ENCODE measurements around the gene DMD.
"Not testable (repeated sequence)": the region's sequence is repeated elsewhere in the genome, so short reads cannot be mapped to it uniquely, and the experiment has no call there.

DMD gene

GRCh38 chrX:32045149-32045548, 1166.2 kb downstream of the DMD start:
- no peak for DNase-seq (ENCODE audit: low spot score)

GRCh38 chrX:32041181-32041580, 1170.2 kb downstream of the DMD start:
- DNase-seq (ENCODE audit: low spot score), result no peak

DNA sequence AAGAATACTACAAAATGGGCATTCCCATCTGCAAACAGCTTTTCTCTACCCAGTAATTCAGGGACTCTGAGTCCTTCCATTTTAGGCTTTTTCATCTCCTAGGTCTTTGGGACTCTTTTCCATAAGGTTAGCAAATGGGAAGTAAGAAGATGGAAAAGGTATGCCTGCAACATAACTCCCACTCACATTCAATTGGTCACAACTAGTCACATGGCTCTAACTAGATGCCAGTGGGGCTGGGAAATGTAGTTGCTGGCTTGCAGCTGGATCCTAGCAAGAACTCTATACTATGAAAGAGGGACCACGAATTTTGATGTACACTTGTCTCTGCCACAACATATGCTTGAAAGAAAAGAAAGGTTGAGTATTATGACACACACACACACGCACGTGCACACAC, 1184.6 kb downstream of the DMD start:
- DNase-seq (ENCODE audit: low spot score), result no peak

GRCh38 chrX:32024072-32024471, 1187.3 kb downstream of the DMD start:
- no peak for DNase-seq (ENCODE audit: low spot score)

DNA sequence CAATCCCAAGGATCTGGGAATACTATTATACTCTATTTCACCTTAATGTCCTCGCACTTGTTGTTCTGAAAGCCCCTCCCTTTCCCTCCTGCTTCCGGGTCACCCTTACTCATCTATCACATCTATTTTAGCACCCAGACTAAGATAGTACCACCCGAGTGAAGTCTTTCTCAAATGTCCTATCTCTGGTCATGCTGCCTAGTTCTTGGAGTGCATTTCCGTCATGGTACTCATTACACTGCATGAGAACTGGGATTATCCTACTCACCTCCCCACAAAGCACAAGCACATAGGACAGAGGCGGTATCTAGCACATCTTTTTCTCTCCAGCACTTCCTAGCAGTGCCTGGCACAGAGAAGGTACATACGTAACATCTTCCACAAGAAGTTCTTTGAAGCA, 1195.2 kb downstream of the DMD start:
- no peak for DNase-seq (ENCODE audit: low spot score)

DNA sequence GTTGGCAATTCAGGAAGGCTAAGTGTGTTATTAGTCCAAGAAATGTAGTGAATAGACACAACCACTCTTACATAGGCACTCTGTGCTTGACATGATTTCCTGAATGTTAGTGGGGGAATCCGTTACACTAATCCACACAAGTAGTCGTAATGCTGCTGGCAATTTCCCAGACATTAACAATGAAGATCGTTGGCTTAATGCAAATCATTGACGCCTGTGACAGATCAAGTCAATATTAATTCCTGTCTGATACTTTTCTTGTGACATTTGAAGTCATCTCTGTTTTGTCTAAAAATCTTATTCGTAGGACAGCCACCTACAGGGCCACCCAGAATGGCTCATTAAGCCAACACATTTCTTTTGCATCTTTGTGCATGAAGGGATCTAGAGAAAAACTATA, 1200.4 kb downstream of the DMD start:
- DNase-seq (ENCODE audit: low spot score), result no peak

- DNase-seq (ENCODE audit: low spot score), result no peak
Observed at GRCh38 chrX:32010212-32010611, 1201.1 kb downstream of the DMD start.

DNA sequence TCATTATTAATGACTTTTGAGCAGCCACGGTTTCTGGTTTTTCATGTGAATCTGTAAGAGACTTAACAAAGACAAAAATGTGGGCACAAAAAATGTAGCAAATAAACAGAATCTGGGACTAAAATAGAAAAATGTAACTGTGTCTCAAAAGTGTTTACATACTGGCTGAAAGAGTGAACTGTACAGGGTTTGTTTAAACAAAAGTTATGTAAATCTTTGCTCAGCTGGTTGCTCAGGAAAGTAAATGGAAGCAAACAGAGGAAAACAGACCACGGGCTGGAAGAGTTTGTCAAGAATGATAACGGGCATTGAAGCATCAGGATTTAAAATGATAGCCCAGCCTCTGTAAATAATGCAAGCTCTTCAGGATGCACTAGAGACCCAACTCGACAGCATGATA, 1217.7 kb downstream of the DMD start:
- no peak for DNase-seq (ENCODE audit: low spot score)

- no peak for DNase-seq (ENCODE audit: low spot score)
Observed at GRCh38 chrX:31988975-31989374, 1222.4 kb downstream of the DMD start.

DNA sequence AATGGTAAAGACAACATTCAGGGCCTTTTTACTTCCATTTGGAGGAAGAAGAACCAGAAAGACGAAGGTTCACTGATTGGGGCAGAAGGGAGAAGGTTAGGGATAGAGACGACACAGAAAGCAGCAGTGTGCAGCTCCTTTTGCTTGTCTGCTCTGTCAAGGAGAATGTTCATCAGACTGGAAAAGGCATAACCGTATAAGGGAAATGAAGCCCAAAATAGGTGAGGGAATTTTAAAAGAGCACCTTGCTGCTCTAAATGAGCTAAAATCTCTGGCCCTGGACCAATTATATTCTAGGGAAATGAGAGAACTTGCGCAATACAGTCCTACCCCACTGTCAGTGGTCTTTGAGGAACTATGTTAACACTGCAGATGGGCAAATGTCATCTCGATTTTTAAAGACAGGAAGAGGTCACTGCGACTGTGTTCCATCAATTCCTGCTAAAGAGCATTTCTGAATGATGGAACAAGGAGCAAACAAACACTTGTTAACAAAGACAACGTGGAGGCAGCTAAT, 1229.7 kb downstream of the DMD start:
- DNase-seq (ENCODE audit: low spot score), result no peak

GRCh38 chrX:31969714-31970113, 1241.6 kb downstream of the DMD start:
- DNase-seq (ENCODE audit: low spot score), result no peak

DNA sequence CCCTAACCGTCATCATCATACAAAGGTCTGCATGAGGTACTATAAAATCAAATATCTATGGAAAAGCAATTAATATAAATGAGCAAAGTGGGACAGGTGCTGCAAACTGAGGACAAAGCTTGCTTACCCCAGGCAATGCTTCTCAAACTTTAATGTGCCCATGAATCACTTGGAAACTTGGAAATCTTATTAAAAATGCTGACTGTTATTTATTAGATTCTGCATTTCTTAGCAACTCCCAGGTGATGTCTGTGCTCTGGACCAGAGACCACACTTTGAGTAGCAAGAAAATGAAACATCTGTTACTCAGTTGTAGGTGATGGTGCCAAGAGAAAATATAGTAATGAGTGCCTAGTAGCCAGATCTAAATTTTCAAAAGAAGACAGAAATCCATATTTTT, 1249.1 kb downstream of the DMD start:
- no peak for DNase-seq (ENCODE audit: low spot score)

GRCh38 chrX:31934842-31935370, 1276.4 kb downstream of the DMD start:
- no peak for DNase-seq (ENCODE audit: low spot score)

DNA sequence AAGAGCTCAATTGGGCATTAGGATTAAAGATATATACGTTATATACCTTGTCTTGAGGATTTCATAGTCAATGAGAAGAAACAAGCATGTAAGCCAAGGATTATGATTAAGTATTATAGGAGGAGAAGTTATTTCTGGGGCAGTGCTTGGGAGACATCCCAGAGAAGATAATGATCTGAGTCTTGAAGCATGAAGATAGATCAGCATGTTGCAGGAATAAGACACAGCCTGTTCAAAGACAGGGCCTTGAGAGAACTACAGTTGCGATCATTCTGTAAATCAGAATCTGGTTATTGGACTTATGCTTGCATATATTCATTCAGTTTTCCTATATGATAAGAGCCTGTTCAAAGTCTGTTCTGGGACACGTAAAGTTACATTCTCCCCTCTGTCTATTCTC, 1277.3 kb downstream of the DMD start:
- no peak for DNase-seq (ENCODE audit: low spot score)

GRCh38 chrX:31932769-31933168, 1278.6 kb downstream of the DMD start:
- no peak for DNase-seq (ENCODE audit: low spot score)

DNA sequence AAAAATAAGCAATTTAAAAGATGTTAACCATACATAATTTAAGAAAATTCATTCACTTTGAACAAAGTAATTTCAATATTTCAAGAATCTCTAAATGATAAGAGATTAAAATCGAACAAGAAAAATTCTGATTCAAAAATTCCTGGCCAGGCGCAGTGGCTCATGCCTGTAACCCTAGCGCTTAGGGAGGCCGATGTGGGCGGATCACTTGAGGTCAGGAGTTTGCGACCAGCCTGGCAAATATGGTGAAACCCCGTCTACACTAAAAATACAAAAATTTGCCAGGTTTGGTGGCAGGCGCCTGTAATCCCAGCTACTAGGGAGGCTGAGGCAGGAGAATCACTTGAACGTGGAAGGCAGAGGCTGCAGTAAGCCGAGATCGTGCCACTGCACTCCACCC, 1279.0 kb downstream of the DMD start:
- DNase-seq (ENCODE audit: low spot score), result not testable (repeated sequence)

DNA sequence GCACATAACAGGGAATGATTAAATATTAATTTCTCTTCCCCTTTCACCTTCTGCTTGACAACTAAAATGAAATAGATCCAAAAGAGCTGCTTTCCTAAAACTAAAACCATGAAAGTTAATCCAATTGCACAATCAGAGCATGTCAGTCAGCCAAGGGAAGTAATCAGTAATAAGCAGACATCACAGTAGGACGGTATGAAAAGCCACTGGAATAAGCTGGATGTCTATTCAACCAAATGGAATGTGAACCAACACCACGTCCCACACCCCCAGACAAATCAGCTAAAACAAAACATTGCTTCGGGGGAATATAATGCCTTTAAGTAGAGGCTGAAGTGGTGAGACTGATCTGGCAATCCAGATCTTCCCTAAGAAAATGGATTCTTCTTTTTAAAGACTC, 1280.1 kb downstream of the DMD start:
- DNase-seq (ENCODE audit: low spot score), result no peak

- no peak for DNase-seq (ENCODE audit: low spot score)
Observed at GRCh38 chrX:31929366-31929765, 1282.0 kb downstream of the DMD start.

- no peak for DNase-seq (ENCODE audit: low spot score)
Observed at GRCh38 chrX:31921236-31921635, 1290.1 kb downstream of the DMD start.

- no peak for DNase-seq (ENCODE audit: low spot score)
Observed at GRCh38 chrX:31909850-31910572, 1301.3 kb downstream of the DMD start.

DNA sequence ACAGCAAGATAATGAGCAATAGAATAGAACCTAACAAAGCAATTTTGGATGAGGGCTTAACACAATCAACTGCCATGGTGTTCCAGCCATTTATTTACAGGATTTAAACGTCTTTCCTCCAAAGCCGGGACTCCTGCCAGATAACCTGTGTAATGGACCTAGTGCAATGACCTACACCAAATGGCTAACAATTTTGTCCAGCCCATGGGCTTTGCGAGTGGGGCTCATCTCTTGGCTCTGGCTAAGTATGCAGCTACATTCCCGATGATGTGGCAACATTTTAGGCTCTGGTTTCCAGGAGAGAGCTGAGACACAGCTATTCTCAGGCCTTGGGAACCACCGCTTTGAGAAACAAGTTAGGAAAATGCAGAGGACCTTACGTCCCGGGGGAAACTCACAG, 1317.2 kb downstream of the DMD start:
- no peak for DNase-seq (ENCODE audit: low spot score)

- DNase-seq (ENCODE audit: low spot score), result no peak
Observed at GRCh38 chrX:31893525-31893924, 1317.8 kb downstream of the DMD start.

DNA sequence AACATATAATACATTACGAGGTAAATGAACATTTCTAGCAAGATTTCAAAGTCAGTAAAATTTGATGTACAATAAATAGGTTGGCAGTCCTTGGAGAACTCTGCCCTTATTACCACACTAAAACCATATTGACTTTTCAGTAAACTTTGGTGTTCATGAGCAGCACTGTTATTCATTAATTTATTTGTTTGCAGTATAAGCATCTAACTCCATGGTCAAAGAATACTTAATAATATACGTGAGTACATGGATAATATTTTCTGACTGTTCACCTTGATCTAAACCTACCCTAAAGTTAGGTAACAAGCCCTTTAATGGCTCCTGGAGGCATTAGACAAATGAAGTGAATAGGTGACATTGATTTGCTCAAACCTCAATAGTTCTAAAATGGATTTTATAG, 1322.3 kb downstream of the DMD start:
- no peak for DNase-seq (ENCODE audit: low spot score)

DNA sequence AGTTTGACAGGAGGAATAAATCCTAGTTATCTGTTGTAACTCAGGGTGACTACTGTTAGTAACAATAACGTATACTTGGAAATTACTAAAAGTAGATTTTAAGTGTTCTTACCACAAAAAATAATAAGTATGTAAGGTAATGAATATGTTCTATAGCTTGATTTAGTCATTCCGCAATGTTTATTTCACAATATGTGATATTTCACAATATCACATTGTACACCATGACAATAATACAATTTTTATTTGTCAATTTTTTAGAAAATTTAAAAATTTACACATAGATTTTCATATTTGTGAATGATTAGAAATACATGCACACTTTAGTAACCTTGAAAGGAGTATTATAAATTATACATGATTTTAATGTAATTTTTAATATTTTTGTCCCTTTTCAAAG, 1326.8 kb downstream of the DMD start:
- DNase-seq (ENCODE audit: low spot score), result no peak

All from SK-N-DZ (cell line).